H1 (cell line): ENCODE data around the gene GMPR. TPM values are rescaled to one million over a fixed set of nuclear protein-coding genes. Genes with fewer than 3 reads are reported as not detected.

Experiments
- CTCF ChIA-PET: fragments of 300-600 bp; sonication (Branson Sonifier 250); formaldehyde crosslinking; loops from one replicate; lab custom pipeline; 2021; ENCODE audit not compliant: partially characterized antibody; lab: Charles Lee
- POLR2A ChIA-PET: fragments of 300-600 bp; sonication (Branson Sonifier 250); formaldehyde crosslinking; loops from one replicate; lab custom pipeline; 2021; ENCODE audit warnings: inconsistent platforms; ENCODE audit not compliant: partially characterized antibody; lab: Charles Lee
- DNase-seq, 2 experiments: peaks; one replicate each; pipeline versions ENCODE4 v3.0.0 to v3.0.0-alpha.2; 2010 to 2022; ENCODE audit warnings: low spot score in 2 of 2, low read depth in 1 of 2, mixed read lengths in 1 of 2
- FAIRE-seq: peaks from 2 replicates; lab custom pipeline; 2011; peaks lifted over from hg19 to GRCh38; lab: Jason Lieb, UNC
- H2AFZ ChIP-seq: 2 replicates; pipeline ENCODE4 v1.8.1; 2012; ENCODE audit warnings: low read length, inconsistent platforms
- H2AK5ac ChIP-seq: 2 replicates; pipeline ENCODE4 v1.6.1; 2013; ENCODE audit warnings: low read depth, low read length
- H2BK120ac ChIP-seq: replicated peaks from 2 replicates; pipeline ENCODE3; 2013; ENCODE audit warnings: low read depth, low read length, inconsistent platforms
- H2BK12ac ChIP-seq: 2 replicates; pipeline ENCODE4 v1.6.1; 2013; ENCODE audit warnings: low read depth, low read length
- H2BK15ac ChIP-seq: 2 replicates; pipeline ENCODE4 v1.6.1; 2013; ENCODE audit warnings: low read length
- H2BK20ac ChIP-seq: 2 replicates; pipeline ENCODE4 v1.6.1; 2013; ENCODE audit warnings: low read length
- H2BK5ac ChIP-seq: 2 replicates; pipeline ENCODE4 v1.6.1; 2013; ENCODE audit warnings: low read depth, low read length
- H3K14ac ChIP-seq: 2 replicates; pipeline ENCODE4 v1.6.1; 2013; ENCODE audit warnings: inconsistent platforms; ENCODE audit not compliant: insufficient read length
- H3K18ac ChIP-seq: 2 replicates; pipeline ENCODE4 v1.6.1; 2013; ENCODE audit warnings: low read length; ENCODE audit errors: extremely low read depth
- H3K23ac ChIP-seq: 2 replicates; pipeline ENCODE4 v1.6.1; 2013; ENCODE audit warnings: inconsistent platforms; ENCODE audit not compliant: insufficient read length
- H3K23me2 ChIP-seq: 2 replicates; pipeline ENCODE4 v1.6.1; 2013; ENCODE audit warnings: low read depth, low read length
- H3K27ac ChIP-seq: 2 replicates; pipeline ENCODE4 v1.6.1; 2011; ENCODE audit warnings: low read depth, low read length, inconsistent platforms
- H3K27me3 ChIP-seq, 4 experiments: replicated peaks in 1 of 4; 1 replicate in 1 of 4; 2 replicates in 3 of 4; pipeline versions ENCODE4 v1.6.1 to v1.8.1; 2011 to 2013; ENCODE audit warnings: low read length in 3 of 4, mild to moderate bottlenecking in 3 of 4, inconsistent platforms in 2 of 4, mixed read lengths in 2 of 4, moderate library complexity in 1 of 4; ENCODE audit not compliant: control insufficient read depth in 3 of 4, insufficient read depth in 3 of 4; ENCODE audit errors: extremely low read depth in 1 of 4
- H3K36me3 ChIP-seq, 4 experiments: 2 replicates each; pipeline versions ENCODE4 v1.6.1 to v1.8.1; 2011 to 2013; ENCODE audit warnings: mild to moderate bottlenecking in 4 of 4, low read length in 3 of 4, moderate library complexity in 2 of 4, control low read depth in 1 of 4, inconsistent platforms in 1 of 4; ENCODE audit not compliant: insufficient read depth in 4 of 4, control insufficient read depth in 2 of 4
- H3K4ac ChIP-seq: replicated peaks from 2 replicates; pipeline ENCODE3; 2013; ENCODE audit warnings: low read length, low read depth, mixed read lengths, inconsistent platforms; ENCODE audit not compliant: insufficient read length
- H3K4me1 ChIP-seq, 4 experiments: replicated peaks in 1 of 4; 1 replicate in 1 of 4; 2 replicates in 3 of 4; pipeline versions ENCODE4 v1.6.1 to v1.8.1; 2011 to 2013; ENCODE audit warnings: low read length in 3 of 4, inconsistent platforms in 2 of 4, mixed read lengths in 1 of 4; ENCODE audit not compliant: insufficient read depth in 4 of 4, control insufficient read depth in 3 of 4
- H3K4me2 ChIP-seq, 2 experiments: 2 replicates each; pipeline versions ENCODE4 v1.6.1 to v1.8.1; 2011 to 2013; ENCODE audit warnings: low read depth in 2 of 2, low read length in 2 of 2, control low read depth in 1 of 2, inconsistent platforms in 1 of 2, mild to moderate bottlenecking in 1 of 2; ENCODE audit not compliant: insufficient read depth in 1 of 2
- H3K4me3 ChIP-seq, 4 experiments: fragments of 200-600, 300-600 bp in 1 of 4; sonication (generic), shearing (Covaris generic), sonication (Bioruptor Twin) in 1 of 4; 2 replicates each; pipeline versions ENCODE4 v1.5.1 to v1.8.1; 2011 to 2016; ENCODE audit warnings: low read length in 4 of 4, low read depth in 3 of 4, control low read depth in 2 of 4, inconsistent platforms in 2 of 4, mild to moderate bottlenecking in 2 of 4, mixed read lengths in 1 of 4, moderate library complexity in 1 of 4; ENCODE audit not compliant: insufficient read depth in 2 of 4; ENCODE audit errors: extremely low read depth in 1 of 4
- H3K56ac ChIP-seq: replicated peaks from 2 replicates; pipeline ENCODE3; 2013; ENCODE audit warnings: low read depth, mild to moderate bottlenecking, mixed read lengths, low read length, inconsistent platforms; ENCODE audit not compliant: insufficient read length
- H3K79me1 ChIP-seq: 2 replicates; pipeline ENCODE4 v1.6.1; 2013; ENCODE audit warnings: low read depth, low read length, control low read depth
- H3K79me2 ChIP-seq, 2 experiments: 2 replicates each; pipeline versions ENCODE4 v1.6.1 to v1.8.1; 2012 to 2013; ENCODE audit warnings: low read length in 2 of 2, mild to moderate bottlenecking in 2 of 2, inconsistent platforms in 1 of 2; ENCODE audit not compliant: insufficient read depth in 2 of 2, control insufficient read depth in 1 of 2
- H3K9ac ChIP-seq, 4 experiments: replicated peaks in 1 of 4; 1 replicate in 1 of 4; 2 replicates in 3 of 4; pipeline versions ENCODE4 v1.6.1 to v1.8.1; 2011 to 2013; ENCODE audit warnings: low read depth in 3 of 4, low read length in 3 of 4, control low read depth in 2 of 4, mild to moderate bottlenecking in 2 of 4, moderate library complexity in 2 of 4, inconsistent platforms in 1 of 4; ENCODE audit errors: extremely low read depth in 1 of 4
- H3K9me3 ChIP-seq, 2 experiments: 2 replicates each; pipeline versions ENCODE4 v1.6.1 to v1.8.1; 2012 to 2013; ENCODE audit warnings: mild to moderate bottlenecking in 2 of 2, moderate library complexity in 2 of 2, control low read depth in 1 of 2, inconsistent platforms in 1 of 2, low read depth in 1 of 2, low read length in 1 of 2, mixed read lengths in 1 of 2; ENCODE audit not compliant: insufficient read depth in 2 of 2
- H4K20me1 ChIP-seq, 2 experiments: replicated peaks in 1 of 2; 2 replicates each; pipeline versions ENCODE3 to v1.8.1; 2011 to 2013; ENCODE audit warnings: inconsistent platforms in 2 of 2, low read length in 2 of 2, mild to moderate bottlenecking in 1 of 2; ENCODE audit not compliant: insufficient read depth in 2 of 2, control insufficient read depth in 1 of 2
- H4K5ac ChIP-seq: 2 replicates; pipeline ENCODE4 v1.6.1; 2013; ENCODE audit warnings: low read length, low read depth, mixed read lengths, inconsistent platforms; ENCODE audit not compliant: insufficient read length
- H4K8ac ChIP-seq: 2 replicates; pipeline ENCODE4 v1.8.0; 2013; ENCODE audit warnings: mild to moderate bottlenecking, moderate library complexity, low read length, inconsistent platforms; ENCODE audit not compliant: insufficient read depth; ENCODE audit errors: extremely low read depth
- H4K91ac ChIP-seq: replicated peaks from 2 replicates; pipeline ENCODE3; 2013; ENCODE audit warnings: low read length, mixed read lengths, inconsistent platforms; ENCODE audit not compliant: insufficient read length
- BACH1 ChIP-seq: IDR thresholded peaks from 2 replicates; pipeline ENCODE4 v1.6.1; 2012; ENCODE audit warnings: low read length, improper control_type of control experiment
- BCL11A ChIP-seq, 2 experiments: IDR thresholded peaks; one replicate each; pipeline ENCODE4 v1.6.1; 2011; ENCODE audit warnings: low read depth in 2 of 2, low read length in 2 of 2, mild to moderate bottlenecking in 2 of 2
- E2F6 ChIP-seq: IDR thresholded peaks from 2 replicates; pipeline ENCODE4 v1.6.1; 2012; ENCODE audit warnings: inconsistent platforms
- GTF2F1 ChIP-seq: IDR thresholded peaks from 2 replicates; pipeline ENCODE4 v1.6.1; 2012; ENCODE audit warnings: low read depth, low read length, improper control_type of control experiment, borderline replicate concordance
- HDAC6 ChIP-seq: IDR thresholded peaks from one replicate; pipeline ENCODE4 v1.7.1; 2012; ENCODE audit warnings: low read depth, mild to moderate bottlenecking, inconsistent platforms, low read length, moderate library complexity
- MAFK ChIP-seq: IDR thresholded peaks from 2 replicates; pipeline ENCODE4 v1.6.1; 2012; ENCODE audit warnings: low read depth, mild to moderate bottlenecking, improper control_type of control experiment, low read length
- RBBP5 ChIP-seq: IDR thresholded peaks from 2 replicates; pipeline ENCODE4 v1.7.1; 2012; ENCODE audit warnings: low read depth, mild to moderate bottlenecking, inconsistent platforms, low read length, moderate library complexity, borderline replicate concordance
- RFX5 ChIP-seq: IDR thresholded peaks from 2 replicates; pipeline ENCODE4 v1.6.1; 2011; ENCODE audit warnings: low read depth, low read length, improper control_type of control experiment, borderline replicate concordance
- SIX5 ChIP-seq: IDR thresholded peaks from 2 replicates; pipeline ENCODE4 v1.6.1; 2011; ENCODE audit warnings: mild to moderate bottlenecking, low read depth, low read length
- SRF ChIP-seq: IDR thresholded peaks from 2 replicates; pipeline ENCODE4 v1.6.1; 2011; ENCODE audit warnings: mild to moderate bottlenecking, low read depth, low read length, moderate library complexity
- SUZ12 ChIP-seq: fragments of 200-600 bp; sonication (generic); IDR thresholded peaks from 2 replicates; pipeline ENCODE4 v1.6.1; 2012; ENCODE audit warnings: mild to moderate bottlenecking, inconsistent platforms, low read length, moderate library complexity, mixed read lengths
- TBP ChIP-seq: IDR thresholded peaks from 2 replicates; pipeline ENCODE4 v1.6.1; 2011; ENCODE audit warnings: low read depth, low read length, improper control_type of control experiment
- USF2 ChIP-seq: IDR thresholded peaks from 2 replicates; pipeline ENCODE4 v1.6.1; 2011; ENCODE audit warnings: low read length, improper control_type of control experiment
- WGBS, 2 experiments: shearing (Covaris generic) in 1 of 2; methylation state at CpG; one replicate each; pipeline versions ENCODE4 v1.1.6 to v1.1.7; 2013 to 2015; ENCODE audit warnings: low lambda C conversion rate in 2 of 2, mixed read lengths in 2 of 2, inconsistent platforms in 1 of 2, low coverage in 1 of 2, missing lambda C conversion rate in 1 of 2; ENCODE audit not compliant: insufficient replicate concordance in 2 of 2, insufficient coverage in 1 of 2, insufficient read length in 1 of 2; ENCODE audit errors: extremely low coverage in 1 of 2, missing lambda C conversion rate in 1 of 2; 5-methylcytosine and 5-hydroxymethylcytosine counted together
- polyA plus RNA-seq, 7 experiments: library from polyadenylated mRNA; depleted of rRNA in 3 of 7; stranded (reverse) in 5 of 7; unstranded in 2 of 7; fragments of >200 nt in 5 of 7; fragments of 200-250 nt in 2 of 7; gene quantifications; 1 replicate in 5 of 7; 2 replicates in 1 of 7; 4 replicates in 1 of 7; pipeline versions ENCODE4 v1.2.1 to v1.2.3, GENCODE V29; 2011 to 2013; ENCODE audit warnings: missing spikeins in 2 of 7, mixed read lengths in 2 of 7
- total RNA-seq: library from RNA; stranded (reverse); fragmentation: NEBNext Ultra II Directional; extraction: Animal tissue kit (Norgen Biotek cat#: 25700); gene quantifications from 2 replicates; pipeline ENCODE4 v1.2.1, GENCODE V29; 2021

The GMPR gene
- total and polyA plus RNA-seq, 2 of the 8 experiments (the other 6 are each of a cell fraction or from before 2014, with no cell fraction given), result 0.99 to 1.2 TPM

GRCh38 chr6:16227048-16227562, 11.3 kb upstream of the GMPR start:
- Histone ChIP-seq H3K18ac (no peak overlapping the region), H2BK20ac (no peak overlapping the region), H4K5ac (no peak overlapping the region), H2BK5ac (no peak overlapping the region), H4K8ac (no peak overlapping the region), H2AK5ac (no peak overlapping the region), H3K9me3 (no peaks in the 10 kb centered on the region), H3K56ac (no peak overlapping the region), H3K4me1 (peaks cover 2 to 5% (median 5%) of the 10 kb centered on the region in 4 experiments; a peak in 5 of 7 replicates), H2BK12ac (no peak overlapping the region), H4K91ac (no peak overlapping the region), H3K27ac (no peak overlapping the region), H3K79me1 (no peaks in the 10 kb centered on the region), H3K4me2 (no peak overlapping the region), H3K4me3 (no peak overlapping the region), H3K23ac (no peak overlapping the region), H3K4ac (no peak overlapping the region), H2BK15ac (no peak overlapping the region), H3K36me3 (no peaks in the 10 kb centered on the region), H3K9ac (no peak overlapping the region), H3K79me2 (no peaks in the 10 kb centered on the region), H3K14ac (no peak overlapping the region), H2AFZ (no peak overlapping the region; the same call in 1 of the 2 replicates), H3K27me3 (peaks cover 0 to 2% (median 0%) of the 10 kb centered on the region in 4 experiments; a peak in 1 of 7 replicates), H4K20me1 (no peaks in the 10 kb centered on the region), H2BK120ac (no peak overlapping the region), H3K23me2 (no peaks in the 10 kb centered on the region)
- FAIRE-seq, result no peak
- ChIA-PET CTCF (interaction anchor here (0.9 to 2.0 kb wide), 7 partner anchors 9 to 536 kb away, joined by 3 to 7 read pairs (median 3); no protein-coding TSS in a partner anchor), POLR2A (no interaction called here)
- WGBS, 2 experiments, result 94% methylated on average over 13 of the region's 32 CpGs; no CpG with 5 or more reads in 1 of the 2 experiments
- no peak for DNase-seq
- TF ChIP-seq RFX5 (no peak), TBP (no peak), SRF (no peak), HDAC6 (no peak), SIX5 (no peak), USF2 (no peak), BACH1 (no peak), BCL11A (IDR thresholded peaks at IDR 0.05; ENCODE audit: low read depth in 2 of 2, low read length in 2 of 2) (no peak), MAFK (no peak), SUZ12 (no peak), RBBP5 (no peak), E2F6 (no peak), GTF2F1 (no peak)
